GM12801 (cell line): Measurements from ENCODE around the gene CLASRP.

ENCODE experiments used
- CTCF ChIP-seq: IDR thresholded peaks from one replicate; pipeline ENCODE4 v1.5.1; 2011; ENCODE audit warnings: control low read depth; ENCODE audit not compliant: insufficient read length; ENCODE audit errors: extremely low read depth

Gene CLASRP

GRCh38 chr19:45076029-45076850 lies 37.4 kb downstream of the CLASRP start, which contains the start of gene ZNF296:
Gene ZNF296, minus strand, starts transcription at chr19:45076478. Its CDS starts 105 bp downstream, at chr19:45076373.
- no peak for TF ChIP-seq CTCF

DNA sequence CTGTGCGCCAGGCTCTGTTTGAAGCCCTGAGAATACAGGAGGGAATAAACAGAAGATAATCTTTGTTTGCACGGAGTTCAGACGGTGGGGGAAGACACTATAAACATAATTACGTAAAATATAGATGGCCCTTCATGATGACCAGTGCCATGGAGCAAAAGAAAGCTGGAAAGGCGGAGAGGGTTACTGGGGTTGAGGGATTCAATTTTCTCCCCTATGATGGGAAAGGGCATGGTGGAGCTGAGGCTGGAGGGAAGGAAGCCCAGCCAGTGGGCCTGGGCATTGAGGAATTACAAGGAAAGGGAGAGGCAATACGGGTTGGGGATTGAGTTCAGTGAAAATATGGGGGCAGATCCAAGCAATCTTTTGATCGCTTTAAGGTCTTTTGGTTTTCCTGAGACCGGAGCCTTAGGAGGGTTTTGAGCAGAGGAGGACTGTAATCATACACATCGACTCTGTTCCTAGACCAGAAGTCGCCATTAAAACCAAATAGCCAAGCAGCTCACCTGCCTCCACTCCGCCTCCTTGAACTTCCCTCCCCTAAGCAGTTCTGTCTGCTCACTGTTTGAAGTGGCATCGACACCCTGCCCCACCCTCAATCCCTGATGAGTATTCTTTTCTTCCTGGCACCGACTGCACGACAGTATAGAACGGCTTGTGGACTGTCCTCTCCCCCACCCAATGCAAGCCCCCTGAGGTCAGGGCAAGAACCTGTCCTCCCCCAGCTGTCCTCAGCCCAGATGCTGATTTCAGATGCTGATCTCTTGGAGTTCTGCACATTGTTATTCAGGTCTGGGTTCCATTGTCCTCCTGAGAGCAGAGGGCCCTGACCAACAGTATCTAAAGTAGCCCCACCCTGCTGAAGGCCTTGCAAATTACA lies 38.2 kb downstream of the CLASRP start:
- TF ChIP-seq CTCF = no peak

DNA sequence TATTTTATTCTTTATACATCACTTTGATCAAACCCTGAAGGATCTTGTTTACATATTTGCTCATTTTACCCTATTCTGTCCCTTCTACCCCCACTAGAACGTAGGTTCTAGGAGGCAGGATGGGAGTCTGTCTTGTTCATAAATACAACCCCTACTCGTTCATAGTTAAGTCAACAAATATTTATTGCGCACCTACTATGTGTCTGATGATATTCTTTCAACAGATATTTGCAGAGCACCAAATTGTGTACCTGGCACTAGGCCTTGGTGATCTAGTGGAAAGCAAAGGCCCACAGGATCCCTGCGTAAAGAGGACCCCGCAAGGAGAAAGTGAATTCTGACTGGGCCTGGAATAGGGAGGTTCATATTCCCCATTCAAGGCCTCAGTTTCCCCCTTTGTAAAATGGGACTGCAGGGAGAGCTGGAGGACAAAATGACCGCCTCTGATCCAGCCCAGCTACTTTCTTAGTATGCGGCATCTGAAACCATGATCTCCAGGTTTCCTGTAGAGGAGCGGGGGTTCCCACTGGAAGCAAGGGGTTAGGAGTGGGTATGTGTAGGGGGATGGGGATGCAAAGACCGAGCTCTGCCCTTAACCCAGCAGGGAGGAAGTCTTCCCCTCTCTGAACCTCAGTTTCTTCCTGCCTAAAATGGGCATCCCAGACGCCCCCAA lies 39.7 kb downstream of the CLASRP start:
- no peak for TF ChIP-seq CTCF

DNA sequence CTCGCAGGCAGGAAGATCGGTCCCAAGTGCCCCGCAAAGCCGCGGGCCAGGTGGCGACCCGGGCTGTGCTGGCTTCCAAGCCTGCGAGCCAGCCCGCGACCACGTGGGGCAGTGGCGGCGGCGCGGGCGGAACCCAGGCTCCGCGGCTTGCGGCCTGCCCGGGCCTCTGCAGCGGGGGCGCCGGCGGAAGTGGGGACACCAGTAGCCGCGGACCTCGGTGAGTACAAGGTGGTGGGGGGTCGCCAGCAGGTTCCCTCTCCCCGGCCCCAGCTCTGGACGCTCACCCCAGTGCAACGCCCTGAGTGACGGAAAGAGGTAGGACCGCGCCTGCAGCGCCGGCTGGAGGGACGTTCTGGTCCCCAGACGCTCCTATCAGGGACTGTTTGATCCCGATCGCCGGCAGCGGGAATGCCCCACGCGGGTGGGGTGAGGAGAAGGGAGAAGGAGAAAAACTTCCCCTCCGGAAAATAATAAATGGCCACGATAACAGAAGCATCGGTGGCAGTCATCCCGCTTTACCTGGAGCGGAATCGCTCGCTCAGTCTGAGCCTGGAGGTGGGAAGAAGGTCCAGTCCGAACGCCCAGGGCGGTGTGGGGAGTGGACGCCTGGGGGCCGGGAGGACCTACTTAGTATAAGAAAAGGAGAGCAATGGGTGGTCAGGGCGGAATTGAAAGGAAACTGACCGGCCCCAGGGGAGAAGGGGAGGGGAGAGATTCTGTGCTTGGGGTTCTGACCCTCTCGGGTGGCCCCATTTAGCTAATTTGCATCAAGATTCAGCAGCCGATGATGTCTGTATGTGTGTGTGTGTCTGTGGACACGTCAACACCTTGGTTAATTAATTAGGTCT lies 40.4 kb downstream of the CLASRP start, which contains the start of gene GEMIN7:
Gene GEMIN7, plus strand, starts transcription at position 198 of the 848 bp plus-strand sequence. CDS start 10,855 bp downstream, outside the sequence.
- TF ChIP-seq CTCF = no peak

DNA sequence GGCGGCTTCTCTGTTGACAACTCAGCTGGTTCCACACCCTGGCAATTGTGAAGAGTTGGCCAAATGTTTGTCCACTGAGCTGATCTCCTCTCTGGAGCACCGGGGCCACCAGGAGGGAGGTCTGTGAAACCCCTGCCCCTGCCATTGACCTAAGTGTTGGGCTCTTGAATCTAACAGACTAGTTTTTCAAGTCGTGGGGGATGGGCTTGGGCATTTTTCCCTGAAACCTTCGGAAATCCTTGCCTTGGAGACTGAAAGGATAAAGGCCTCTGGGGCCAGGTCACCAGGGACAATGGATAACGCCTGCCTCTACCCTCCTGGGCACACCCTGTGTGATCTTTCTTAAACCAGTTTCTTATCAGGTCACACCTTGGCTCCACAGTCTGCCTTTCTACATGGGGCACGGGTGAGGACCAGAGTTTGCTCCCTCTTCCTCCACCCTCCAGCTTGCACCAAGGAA lies 41.1 kb downstream of the CLASRP start:
- TF ChIP-seq CTCF = no peak

GRCh38 chr19:45082170-45082569 lies 43.3 kb downstream of the CLASRP start:
- TF ChIP-seq CTCF = no peak
